ENCODE results near the gene PRG2. TPM values are rescaled to one million over a fixed set of nuclear protein-coding genes. Genes with fewer than 3 reads are reported as not detected.

Gene PRG2
- total RNA-seq, 1 donor, result not detected

GRCh38 chr11:57395905-57396623 lies 5.6 kb upstream of the PRG2 start:
- Histone ChIP-seq H3K27me3 (ENCODE audit: insufficient read depth, low read length) (peaks cover 8% of the 10 kb centered on the region), H3K9me3 (ENCODE audit: low read depth, low read length) (no peaks in the 10 kb centered on the region), H3K4me2 (ENCODE audit: insufficient read depth, low read length) (no peak overlapping the region), H3K4me1 (ENCODE audit: insufficient read depth, low read length) (no peaks in the 10 kb centered on the region), H3K4me3 (ENCODE audit: insufficient read depth, low read length) (no peak overlapping the region), H3K36me3 (ENCODE audit: insufficient read depth, low read length) (no peaks in the 10 kb centered on the region), H3K79me2 (ENCODE audit: insufficient read depth, low read length) (no peaks in the 10 kb centered on the region), H2AFZ (ENCODE audit: low read length) (no peak overlapping the region), H3K27ac (ENCODE audit: low read depth, low read length) (no peak overlapping the region), H4K20me1 (ENCODE audit: insufficient read depth, low read length) (no peaks in the 10 kb centered on the region)
- TF ChIP-seq CTCF (IDR thresholded peaks at IDR 0.05; ENCODE audit: extremely low read depth, low read depth, low read length), result no peak
- DNase-seq (ENCODE audit: insufficient read length, low spot score, missing footprints), result no peak

- Histone ChIP-seq H3K9me3 (ENCODE audit: low read depth, low read length) (no peaks in the 10 kb centered on the region), H3K27me3 (ENCODE audit: insufficient read depth, low read length) (peaks cover 12% of the 10 kb centered on the region), H3K4me2 (ENCODE audit: insufficient read depth, low read length) (no peak overlapping the region), H3K27ac (ENCODE audit: low read depth, low read length) (no peak overlapping the region), H3K4me3 (ENCODE audit: insufficient read depth, low read length) (no peak overlapping the region), H3K4me1 (ENCODE audit: insufficient read depth, low read length) (no peaks in the 10 kb centered on the region), H2AFZ (ENCODE audit: low read length) (no peak overlapping the region), H3K36me3 (ENCODE audit: insufficient read depth, low read length) (no peaks in the 10 kb centered on the region), H4K20me1 (ENCODE audit: insufficient read depth, low read length) (no peaks in the 10 kb centered on the region), H3K79me2 (ENCODE audit: insufficient read depth, low read length) (no peaks in the 10 kb centered on the region)
- no peak for DNase-seq (ENCODE audit: insufficient read length, low spot score, missing footprints)
- TF ChIP-seq CTCF (IDR thresholded peaks at IDR 0.05; ENCODE audit: extremely low read depth, low read depth, low read length), result no peak
Measured at GRCh38 chr11:57394203-57394965, 3.9 kb upstream of the PRG2 start.

GRCh38 chr11:57392763-57393105 lies 2.3 kb upstream of the PRG2 start:
- Histone ChIP-seq H3K27ac (ENCODE audit: low read depth, low read length) (no peak overlapping the region), H3K4me2 (ENCODE audit: insufficient read depth, low read length) (no peak overlapping the region)
- no peak for DNase-seq (ENCODE audit: insufficient read length, low spot score, missing footprints)

More at GRCh38 chr11:57392763-57393105, 2.3 kb upstream of the PRG2 start:
- H3K79me2 ChIP-seq (ENCODE audit: insufficient read depth, low read length), result no peaks in the 10 kb centered on the region
- no peaks in the 10 kb centered on the region for H3K4me1 ChIP-seq (ENCODE audit: insufficient read depth, low read length)
- H3K36me3 ChIP-seq (ENCODE audit: insufficient read depth, low read length), result no peaks in the 10 kb centered on the region
- H3K4me3 ChIP-seq (ENCODE audit: insufficient read depth, low read length), result no peak overlapping the region
- H3K9me3 ChIP-seq (ENCODE audit: low read depth, low read length), result no peaks in the 10 kb centered on the region
- TF ChIP-seq CTCF (IDR thresholded peaks at IDR 0.05; ENCODE audit: extremely low read depth, low read depth, low read length), result no peak
- H2AFZ ChIP-seq (ENCODE audit: low read length), result no peak overlapping the region
- H4K20me1 ChIP-seq (ENCODE audit: insufficient read depth, low read length), result no peaks in the 10 kb centered on the region
- peaks cover 6% of the 10 kb centered on the region for H3K27me3 ChIP-seq (ENCODE audit: insufficient read depth, low read length)
